Pancreas (tissue), 10 donors: ENCODE results near the gene AUNIP. TPM values are rescaled to one million over a fixed set of nuclear protein-coding genes. Genes with fewer than 3 reads are reported as not detected.

ENCODE experiments used
- ATAC-seq, 4 donors: fragments of 200-7000 bp; cut with Tn5 transposase; one replicate each; pipeline versions ENCODE4 v1.8.0 to v1.9.1; 2020; ENCODE audit warnings: mild to moderate bottlenecking in 4 of 4, moderate library complexity in 4 of 4
- DNase-seq, 6 donors: peaks; one replicate each; pipeline ENCODE4 v3.0.0-alpha.2; 2020
- FAIRE-seq: peaks from 2 replicates; lab custom pipeline; 2012; peaks lifted over from hg19 to GRCh38; lab: Jason Lieb, UNC
- H3K27ac ChIP-seq, 4 donors: fragments of 200-600 bp; sonication (generic); 1 replicate in 3 of 4; 2 replicates in 1 of 4; pipeline versions ENCODE4 v1.5.0 to v1.8.0; 2020
- H3K27me3 ChIP-seq, 4 donors: fragments of 200-600 bp; one replicate each; pipeline ENCODE4 v1.8.0; 2021
- H3K36me3 ChIP-seq, 3 donors: fragments of 200-600 bp; sonication (generic) in 1 of 3; one replicate each; pipeline versions ENCODE4 v1.5.0 to v1.8.0; 2020 to 2021
- H3K4me1 ChIP-seq, 3 donors: fragments of 200-600 bp; one replicate each; pipeline ENCODE4 v1.8.0; 2021
- H3K4me3 ChIP-seq, 4 donors: fragments of 200-600 bp; sonication (generic) in 2 of 4; one replicate each; pipeline versions ENCODE4 v1.5.0 to v1.8.0; 2020 to 2021
- H3K9me3 ChIP-seq, 4 donors: fragments of 200-600 bp; one replicate each; pipeline ENCODE4 v1.8.0; 2021
- CTCF ChIP-seq, 4 donors: fragments of 200-600 bp; sonication (generic) in 3 of 4; IDR thresholded peaks; one replicate each; pipeline versions ENCODE4 v1.5.0 to v1.8.0; 2021; ENCODE audit warnings: antibody characterized with exemption in 4 of 4
- WGBS, 2 donors: extraction: QIAGEN DNeasy Blood & Tissue Kit; methylation state at CpG; one replicate each; pipeline ENCODE4 v1.1.7; 2013; 5-methylcytosine and 5-hydroxymethylcytosine counted together
- intact Hi-C, 3 donors: fragments of 100-400 bp; cut with DNase I; formaldehyde crosslinking; loops; one replicate each; pipeline versions ENCODE4 v1.11.1 to v1.14.2; 2022
- polyA plus RNA-seq, 2 donors: library from polyadenylated mRNA; stranded (reverse); fragments of 200-250 nt; gene quantifications; one replicate each; pipeline ENCODE4 v1.2.3, GENCODE V29; 2013
- total RNA-seq, 6 donors: library from RNA; stranded (reverse); fragmentation: NEBNext Ultra II Directional in 4 of 6; extraction: Animal tissue kit (Norgen Biotek cat#: 25700) in 4 of 6; gene quantifications; one replicate each; pipeline versions ENCODE4 v1.2.1 to v1.2.4, GENCODE V29; 2021 to 2023
- donor health status: healthy with polysubstance abuse.
- donor health status: DM: no; HTN: no; CAD: no; lungs with moderate emphysema.
- donor health status: DM: no; HTN: no; CAD: no.
- donor health status: control.
- donor health status: control.
- donor health status: Bipolar disorder and iron deficiency.
- donor health status: DM: yes; HTN: yes; CAD: no.
- donor health status: DM: no; HTN: no; CAD: no.
- donor health status: DM: no; HTN: no; CAD: no.
- donor health status: DM: yes; HTN: yes; CAD: no.

AUNIP gene
- total and polyA plus RNA-seq, 8 donors = 0.19 to 0.37 (median 0.29) TPM; not detected in 4

- no peaks in the 10 kb centered on the region for H3K9me3 ChIP-seq
- peaks cover 0 to 11% (median 7%) of the 10 kb centered on the region in 3 donors for H3K4me1 ChIP-seq
- FAIRE-seq (no peak), DNase-seq (no peak), ATAC-seq (no peak)
- WGBS, 2 donors = 73 to 88% methylated on average over 2 of the region's 2 CpGs
- TF ChIP-seq CTCF (IDR thresholded peaks at IDR 0.05) = no peak
- H3K27ac ChIP-seq = no peak overlapping the region
- no peaks in the 10 kb centered on the region for H3K27me3 ChIP-seq
- H3K4me3 ChIP-seq = no peak overlapping the region
- no peaks in the 10 kb centered on the region for H3K36me3 ChIP-seq
- intact Hi-C loops = loop anchor here in 2 of 3 donors (5.0 kb wide), 2 partner anchors 183 to 188 kb away; no protein-coding TSS in a partner anchor
Observed at GRCh38 chr1:25795211-25795610, 64.0 kb downstream of the AUNIP start.

GRCh38 chr1:25794325-25794724 is 64.9 kb downstream of the AUNIP start:
- no peak for DNase-seq
- Histone ChIP-seq H3K9me3 (no peaks in the 10 kb centered on the region), H3K27ac (no peak overlapping the region), H3K4me1 (peaks cover 0 to 8% (median 7%) of the 10 kb centered on the region in 3 donors), H3K4me3 (no peak overlapping the region), H3K27me3 (no peaks in the 10 kb centered on the region), H3K36me3 (no peaks in the 10 kb centered on the region)
- no peak for ATAC-seq
- no peak for TF ChIP-seq CTCF (IDR thresholded peaks at IDR 0.05)
- no peak for FAIRE-seq
- intact Hi-C loops = no loop called here
- WGBS, 2 donors = 75 to 86% methylated on average over 8 of the region's 8 CpGs

- Histone ChIP-seq H3K36me3 (no peaks in the 10 kb centered on the region), H3K27me3 (no peaks in the 10 kb centered on the region), H3K27ac (no peak overlapping the region), H3K4me3 (no peak overlapping the region), H3K9me3 (no peaks in the 10 kb centered on the region), H3K4me1 (peaks cover 0 to 7% (median 5%) of the 10 kb centered on the region in 3 donors)
- intact Hi-C loops = no loop called here
- 72 to 88% methylated on average over 7 of the region's 7 CpGs for WGBS, 2 donors
- FAIRE-seq (no peak), ATAC-seq (no peak), DNase-seq (no peak)
- TF ChIP-seq CTCF (IDR thresholded peaks at IDR 0.05) = no peak
Observed at GRCh38 chr1:25793585-25794170, 65.6 kb downstream of the AUNIP start.

GRCh38 chr1:25792115-25792514 is 67.1 kb downstream of the AUNIP start:
- Histone ChIP-seq H3K4me3 (no peak overlapping the region), H3K27ac (no peak overlapping the region), H3K27me3 (no peaks in the 10 kb centered on the region), H3K4me1 (peaks cover 0 to 7% (median 5%) of the 10 kb centered on the region in 3 donors), H3K9me3 (no peaks in the 10 kb centered on the region), H3K36me3 (no peaks in the 10 kb centered on the region)
- FAIRE-seq = no peak
- intact Hi-C loops = no loop called here
- 58 to 59% methylated on average over 4 of the region's 4 CpGs for WGBS, 2 donors
- TF ChIP-seq CTCF (IDR thresholded peaks at IDR 0.05) = no peak
- DNase-seq = no peak
- ATAC-seq = no peak

GRCh38 chr1:25790472-25790871 is 68.8 kb downstream of the AUNIP start:
- no peak overlapping the region for H3K4me3 ChIP-seq
- DNase-seq (no peak), FAIRE-seq (no peak), ATAC-seq (no peak)
- no peaks in the 10 kb centered on the region for H3K9me3 ChIP-seq
- 87 to 92% methylated on average over 6 of the region's 6 CpGs for WGBS, 2 donors
- H3K36me3 ChIP-seq = no peaks in the 10 kb centered on the region
- TF ChIP-seq CTCF (IDR thresholded peaks at IDR 0.05) = no peak
- H3K4me1 ChIP-seq = no peaks in the 10 kb centered on the region
- H3K27ac ChIP-seq = no peak overlapping the region
- no peaks in the 10 kb centered on the region for H3K27me3 ChIP-seq
- intact Hi-C loops = no loop called here
